HG03045 (cell line): ENCODE results near the gene GREM1.

Source experiments
- ATAC-seq: cut with Tn5 transposase; IDR thresholded peaks from one replicate; pipeline ENCODE4 v1.9.1; 2021; ENCODE audit warnings: mild to moderate bottlenecking, moderate library complexity; ENCODE audit not compliant: unreplicated experiment

Gene GREM1

DNA sequence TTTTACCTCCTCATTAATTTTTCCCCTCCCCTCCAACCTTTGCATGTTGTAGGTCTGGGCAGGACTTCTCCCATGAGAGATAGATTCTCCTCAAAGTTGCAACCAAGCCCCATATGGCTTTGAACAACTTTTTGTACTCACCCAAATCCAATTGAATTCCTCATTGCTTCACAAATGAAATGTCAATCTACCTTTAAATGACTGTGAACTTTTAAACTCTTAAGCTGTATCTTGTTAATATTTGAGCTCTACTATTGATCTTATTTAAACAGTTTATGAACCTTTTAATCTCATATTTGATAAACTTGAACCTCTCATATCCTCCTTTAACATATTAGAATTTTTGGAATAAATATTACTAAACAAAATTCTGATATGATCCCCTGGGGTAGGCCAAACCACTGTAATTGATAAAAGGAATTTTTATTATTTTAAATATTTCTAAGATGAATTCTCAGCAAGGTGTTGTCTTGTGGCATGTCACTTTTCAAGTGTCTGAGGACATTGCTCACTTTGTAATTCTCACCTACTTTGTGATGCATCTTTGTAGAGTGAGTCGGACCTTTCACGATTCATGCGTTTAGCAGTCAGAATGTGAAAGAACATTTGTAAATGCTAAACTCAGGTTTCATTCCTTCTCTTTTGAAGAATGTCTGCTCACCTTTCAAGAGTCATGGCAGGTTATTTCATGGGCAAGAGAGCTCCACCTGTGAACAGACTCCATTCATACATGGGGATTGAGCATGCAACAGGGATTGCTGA lies 23.4 kb upstream of the GREM1 start:
- ATAC-seq: no peak

DNA sequence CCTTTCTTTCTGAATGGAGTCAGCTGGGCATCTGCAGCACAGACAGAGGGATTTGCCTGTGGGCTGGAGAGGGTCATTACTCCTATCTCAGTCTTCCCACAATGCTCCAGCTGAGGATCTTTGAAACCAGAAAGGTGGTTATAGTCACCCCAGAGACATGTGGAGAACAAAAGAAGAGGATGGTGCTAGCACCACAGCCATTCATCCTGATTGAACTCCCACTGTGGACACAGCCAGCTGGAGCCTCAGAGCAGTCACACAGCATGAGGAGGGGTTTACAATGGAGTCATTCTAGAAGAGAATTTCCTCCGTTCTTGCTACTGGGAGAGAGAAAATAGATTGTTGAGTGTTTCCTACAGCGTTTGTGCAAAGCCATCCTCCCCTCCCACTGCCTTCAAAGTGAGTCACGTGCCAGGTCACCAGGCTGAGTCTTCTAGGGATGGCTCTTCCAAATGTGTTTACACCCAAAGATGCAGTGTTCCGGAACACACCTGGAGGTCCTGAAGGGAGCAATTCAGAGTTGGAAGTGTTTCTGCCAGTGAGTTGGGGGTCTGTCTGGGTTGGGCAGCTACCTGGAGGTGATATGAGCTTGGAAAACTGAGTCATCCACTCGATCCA lies 18.9 kb upstream of the GREM1 start:
- ATAC-seq: no peak

DNA sequence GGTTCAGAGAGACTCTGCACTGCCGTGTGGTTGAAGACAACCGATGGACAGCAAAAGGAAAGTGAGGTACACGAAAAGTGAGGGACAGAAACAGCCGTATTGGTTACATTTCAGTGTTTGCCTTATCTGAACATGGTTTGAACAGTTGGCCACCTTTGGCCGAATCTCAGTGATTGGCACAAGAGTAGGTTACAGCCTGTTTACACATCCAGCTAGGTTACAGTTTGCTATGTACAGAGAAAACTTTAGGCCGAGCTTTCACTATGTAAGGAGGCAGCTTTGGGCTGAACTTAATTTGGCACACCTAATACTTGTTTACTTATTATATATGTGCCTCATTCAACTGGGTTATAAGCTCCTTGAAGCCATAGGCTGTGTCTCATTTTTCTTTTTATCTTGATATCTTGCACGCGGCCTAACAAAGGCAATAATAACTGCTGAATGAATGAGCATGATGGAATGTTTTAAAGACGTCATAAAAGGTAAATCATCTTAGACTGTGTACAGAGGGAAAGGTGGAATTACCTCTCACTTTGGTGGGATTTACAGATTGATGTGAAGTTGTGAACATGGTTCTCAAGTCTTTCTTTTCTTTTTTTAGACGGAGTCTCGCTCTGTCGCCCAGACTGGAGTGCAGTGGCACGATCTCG lies 17.2 kb upstream of the GREM1 start:
- ATAC-seq: no peak

DNA sequence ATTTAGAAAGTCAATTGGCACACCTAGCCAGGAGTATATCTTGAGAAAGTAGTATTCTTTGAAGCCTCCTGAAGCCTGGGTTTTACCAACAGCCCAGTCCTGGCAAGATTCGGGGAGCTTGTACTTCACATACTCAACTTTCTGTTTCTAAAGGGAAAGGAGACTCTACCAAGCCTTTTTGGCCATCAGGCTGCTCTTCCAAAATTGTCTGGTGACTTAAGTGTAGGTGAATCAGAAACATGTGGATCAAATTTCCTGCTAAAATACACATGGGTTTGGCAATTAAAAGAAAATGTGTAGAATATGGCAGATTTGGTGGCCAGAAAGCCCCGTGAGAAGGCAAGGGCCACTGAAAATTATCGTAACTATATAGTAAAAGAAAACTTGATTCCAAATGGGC lies 15.9 kb upstream of the GREM1 start:
- no peak for ATAC-seq

- ATAC-seq: no peak
These were observed 13.3 kb upstream of the GREM1 start for GRCh38 chr15:32704395-32704981.

GRCh38 chr15:32705446-32705845 lies 12.4 kb upstream of the GREM1 start:
- ATAC-seq: no peak

DNA sequence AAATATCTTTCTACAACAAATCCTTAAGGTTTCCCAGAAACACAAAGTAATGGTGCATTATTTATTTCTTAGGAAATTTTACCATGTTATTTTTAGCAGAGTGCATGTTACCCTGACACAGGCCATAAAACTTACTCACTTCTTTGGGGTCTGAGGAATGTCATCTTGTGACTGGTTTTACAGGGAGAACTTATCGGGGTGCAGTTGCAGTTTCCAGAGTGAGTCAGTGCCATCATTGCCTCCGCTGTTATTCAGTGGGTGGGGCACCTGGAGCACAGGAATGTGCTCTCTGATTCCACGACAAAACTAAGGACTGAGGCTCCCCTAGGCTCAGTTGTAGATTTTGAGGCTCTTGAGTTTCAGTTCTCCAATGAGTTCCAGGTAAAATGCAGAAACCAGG lies 11.1 kb upstream of the GREM1 start:
- ATAC-seq: no peak

- no peak for ATAC-seq
These were observed 10.4 kb upstream of the GREM1 start for GRCh38 chr15:32707436-32707835.

DNA sequence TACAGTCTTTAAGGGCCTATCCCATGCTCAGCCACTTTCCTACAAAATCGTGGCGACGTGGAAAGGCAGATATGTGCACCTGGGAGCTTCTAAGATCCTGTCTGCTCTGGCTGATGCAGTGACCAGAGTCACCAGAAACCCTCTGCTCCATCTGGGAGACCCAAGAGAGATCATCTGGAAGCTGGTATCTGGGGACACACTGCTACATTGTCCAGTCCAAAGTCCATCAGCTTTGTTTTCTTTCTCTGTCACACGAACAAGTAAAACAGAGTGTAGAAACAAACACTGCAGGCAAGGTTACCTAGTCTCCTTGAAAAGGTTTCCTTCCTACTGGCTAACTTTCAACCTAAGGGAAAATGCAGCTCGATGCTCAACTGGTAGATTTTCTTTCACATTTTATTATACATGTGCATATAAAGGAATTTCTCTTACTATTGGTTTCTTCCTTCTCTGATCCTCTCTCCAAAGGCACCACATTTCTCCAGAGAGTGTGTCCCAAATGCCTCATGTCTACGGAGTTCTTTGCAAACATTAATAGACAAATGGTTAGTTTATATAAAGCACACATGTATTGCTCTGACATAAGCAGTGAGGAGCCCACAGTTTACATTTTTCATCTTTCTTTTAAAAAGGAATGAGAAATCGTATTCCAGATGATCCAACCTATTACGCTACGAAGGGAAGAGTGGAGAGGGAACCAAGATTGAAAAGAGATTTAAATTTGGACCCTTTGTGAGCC lies 8.3 kb upstream of the GREM1 start:
- ATAC-seq: no peak

GRCh38 chr15:32715276-32715675 lies 2.5 kb upstream of the GREM1 start:
- ATAC-seq: no peak

- ATAC-seq: no peak
These were observed 1.4 kb upstream of the GREM1 start for GRCh38 chr15:32716216-32716914.

DNA sequence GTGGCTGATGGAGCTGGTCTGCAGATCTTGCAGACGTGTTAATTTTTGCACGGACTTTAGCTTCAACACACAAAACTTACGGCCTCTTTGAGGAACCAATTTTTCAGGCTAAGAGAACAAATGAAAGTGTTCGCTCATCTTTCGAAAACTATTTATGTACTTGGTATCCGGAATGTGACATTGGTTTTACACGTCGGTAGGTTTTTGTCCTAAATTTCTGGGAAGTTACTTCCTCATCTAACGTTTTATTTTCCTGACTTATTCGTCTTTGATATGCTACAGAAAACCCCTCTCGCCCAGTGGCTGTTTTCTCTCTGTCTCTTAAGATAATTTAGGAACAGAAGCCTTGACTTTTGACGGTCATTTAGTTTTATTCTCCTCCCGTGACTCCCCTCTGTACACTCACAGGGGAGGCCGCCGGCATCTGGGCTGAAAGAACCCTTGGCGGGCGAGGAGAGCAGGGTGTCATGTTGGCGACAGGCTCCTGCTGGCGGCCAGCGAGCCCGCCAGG lies 834 bp upstream of the GREM1 start:
- ATAC-seq: no peak

GRCh38 chr15:32718227-32718820 lies 520 bp downstream of the GREM1 start:
- no peak for ATAC-seq

- no peak for ATAC-seq
These were observed 1.3 kb downstream of the GREM1 start for GRCh38 chr15:32718821-32719716.

DNA sequence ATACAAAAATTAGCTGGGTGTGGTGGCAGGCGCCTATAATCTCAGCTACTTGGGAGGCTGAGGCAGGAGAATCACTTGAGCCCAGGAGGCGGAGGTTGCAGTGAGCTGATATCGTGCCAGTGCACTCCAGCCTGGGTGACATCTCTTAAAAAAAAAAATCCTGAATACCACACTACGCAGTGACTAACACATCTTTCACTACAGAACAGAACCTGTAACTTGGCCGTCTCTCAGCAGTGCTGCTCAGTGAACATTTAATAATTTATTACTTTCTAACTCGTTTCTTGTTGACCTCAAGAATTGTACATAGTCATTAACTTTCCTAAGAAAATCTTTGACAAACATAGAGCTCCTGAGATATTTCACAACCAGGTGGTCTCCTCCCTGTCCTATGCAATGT lies 3.8 kb downstream of the GREM1 start:
- ATAC-seq: no peak

- no peak for ATAC-seq
These were observed 4.3 kb downstream of the GREM1 start for GRCh38 chr15:32722136-32722535.

DNA sequence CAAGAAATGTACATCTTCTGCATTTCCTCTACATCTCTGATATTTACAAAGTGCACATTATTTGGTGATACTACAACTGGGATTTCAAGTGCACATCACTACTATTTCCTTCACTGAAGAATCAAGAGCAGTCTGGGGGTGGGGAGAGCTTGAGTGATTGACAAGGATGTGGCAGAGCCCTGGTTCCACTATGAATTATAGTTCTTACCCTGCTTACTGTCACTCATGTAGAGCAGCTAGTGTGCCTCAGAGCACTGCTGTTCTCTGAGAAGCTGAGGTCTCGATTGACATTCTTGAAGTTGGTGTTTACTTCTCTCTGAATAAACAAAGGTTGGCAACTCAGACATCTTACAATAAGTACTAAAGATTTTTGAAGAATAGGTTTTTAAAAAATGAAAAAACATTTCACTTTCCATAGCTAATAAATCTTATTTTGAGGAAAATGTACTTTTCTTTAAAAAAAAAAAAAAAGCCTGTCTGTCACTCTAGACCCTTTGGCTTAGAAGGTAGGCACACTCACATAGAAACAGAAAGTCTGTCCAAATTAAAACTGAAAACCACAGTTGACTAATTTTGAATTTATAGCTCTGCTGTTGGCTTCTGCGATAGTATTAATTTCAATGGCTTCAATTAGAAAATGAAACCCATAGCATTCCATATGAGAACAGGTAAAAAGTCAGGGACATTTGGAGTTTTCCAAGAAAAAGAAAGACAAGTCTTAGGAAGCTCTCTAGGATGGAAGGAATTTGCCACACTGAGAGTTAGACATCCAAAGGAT lies 5.6 kb downstream of the GREM1 start:
- ATAC-seq: peak; percentile 86

GRCh38 chr15:32729700-32730395 lies 12.0 kb downstream of the GREM1 start:
- ATAC-seq: no peak
